Effector memory CD4-positive, alpha-beta T cell (primary cell): ENCODE measurements around the gene C1orf159.

ENCODE experiments used
- DNase-seq, 3 donors: peaks; one replicate each; pipeline ENCODE4 v3.0.0-alpha.2; 2020
- H3K27ac ChIP-seq: 2 replicates; pipeline ENCODE4 v1.7.0; 2013; ENCODE audit warnings: mild to moderate bottlenecking, low read length, moderate library complexity; ENCODE audit not compliant: insufficient read depth, poor library complexity, severe bottlenecking
- H3K27me3 ChIP-seq: replicated peaks from 2 replicates; pipeline ENCODE4 v1.7.0; 2013; ENCODE audit warnings: mild to moderate bottlenecking, low read length; ENCODE audit not compliant: insufficient read depth, control insufficient read depth, poor library complexity, severe bottlenecking
- H3K36me3 ChIP-seq: 2 replicates; pipeline ENCODE4 v1.7.0; 2013; ENCODE audit warnings: mild to moderate bottlenecking, low read length, moderate library complexity; ENCODE audit not compliant: control insufficient read depth, insufficient read depth
- H3K4me1 ChIP-seq: 2 replicates; pipeline ENCODE4 v1.7.0; 2013; ENCODE audit warnings: low read length, mild to moderate bottlenecking; ENCODE audit not compliant: control insufficient read depth, insufficient read depth, poor library complexity, severe bottlenecking
- H3K4me3 ChIP-seq: 2 replicates; pipeline ENCODE4 v1.7.0; 2013; ENCODE audit warnings: low read length, low read depth, mild to moderate bottlenecking; ENCODE audit not compliant: insufficient read depth, poor library complexity, severe bottlenecking
- H3K9me3 ChIP-seq: 2 replicates; pipeline ENCODE4 v1.7.0; 2013; ENCODE audit warnings: mild to moderate bottlenecking, low read length, moderate library complexity; ENCODE audit not compliant: control insufficient read depth

C1orf159 gene

GRCh38 chr1:1091344-1092148 is 24.3 kb downstream of the C1orf159 start:
- H3K4me3 ChIP-seq = no peak overlapping the region
- DNase-seq = no peak
- H3K36me3 ChIP-seq = no peaks in the 10 kb centered on the region
- no peak overlapping the region for H3K27ac ChIP-seq
- no peaks in the 10 kb centered on the region for H3K4me1 ChIP-seq
- H3K27me3 ChIP-seq = no peaks in the 10 kb centered on the region
- H3K9me3 ChIP-seq = no peaks in the 10 kb centered on the region

- Histone ChIP-seq H3K4me3 (no peak overlapping the region), H3K9me3 (no peaks in the 10 kb centered on the region), H3K36me3 (no peaks in the 10 kb centered on the region), H3K27ac (no peak overlapping the region), H3K27me3 (no peaks in the 10 kb centered on the region), H3K4me1 (no peaks in the 10 kb centered on the region)
- DNase-seq = no peak
These were observed 25.2 kb downstream of the C1orf159 start for GRCh38 chr1:1090424-1091343.

GRCh38 chr1:1089731-1090423 is 26.0 kb downstream of the C1orf159 start:
- Histone ChIP-seq H3K4me1 (no peaks in the 10 kb centered on the region), H3K36me3 (no peaks in the 10 kb centered on the region), H3K9me3 (no peaks in the 10 kb centered on the region), H3K27me3 (no peaks in the 10 kb centered on the region), H3K4me3 (no peak overlapping the region), H3K27ac (no peak overlapping the region)
- no peak for DNase-seq

- no peaks in the 10 kb centered on the region for H3K27me3 ChIP-seq
- H3K9me3 ChIP-seq = no peaks in the 10 kb centered on the region
- DNase-seq = no peak
- H3K36me3 ChIP-seq = no peaks in the 10 kb centered on the region
- no peaks in the 10 kb centered on the region for H3K4me1 ChIP-seq
- H3K4me3 ChIP-seq = no peak overlapping the region
- H3K27ac ChIP-seq = no peak overlapping the region
These were observed 26.8 kb downstream of the C1orf159 start for GRCh38 chr1:1088801-1089680.

GRCh38 chr1:1088029-1088800 is 27.7 kb downstream of the C1orf159 start:
- DNase-seq = no peak
- no peak overlapping the region for H3K27ac ChIP-seq
- no peaks in the 10 kb centered on the region for H3K27me3 ChIP-seq
- no peak overlapping the region for H3K4me3 ChIP-seq
- no peaks in the 10 kb centered on the region for H3K4me1 ChIP-seq
- no peaks in the 10 kb centered on the region for H3K9me3 ChIP-seq
- H3K36me3 ChIP-seq = no peaks in the 10 kb centered on the region

GRCh38 chr1:1087351-1088028 is 28.4 kb downstream of the C1orf159 start:
- Histone ChIP-seq H3K36me3 (no peaks in the 10 kb centered on the region), H3K4me1 (no peaks in the 10 kb centered on the region), H3K27me3 (no peaks in the 10 kb centered on the region), H3K27ac (no peak overlapping the region), H3K4me3 (no peak overlapping the region), H3K9me3 (no peaks in the 10 kb centered on the region)
- no peak for DNase-seq

- H3K4me3 ChIP-seq = no peak overlapping the region
- no peaks in the 10 kb centered on the region for H3K9me3 ChIP-seq
- H3K27me3 ChIP-seq = no peaks in the 10 kb centered on the region
- no peak overlapping the region for H3K27ac ChIP-seq
- H3K4me1 ChIP-seq = no peaks in the 10 kb centered on the region
- DNase-seq = no peak
- H3K36me3 ChIP-seq = no peaks in the 10 kb centered on the region
These were observed 29.0 kb downstream of the C1orf159 start for GRCh38 chr1:1086911-1087341.

GRCh38 chr1:1085911-1086841 is 29.7 kb downstream of the C1orf159 start:
- Histone ChIP-seq H3K4me1 (no peaks in the 10 kb centered on the region), H3K36me3 (no peaks in the 10 kb centered on the region), H3K4me3 (no peak overlapping the region)

More at GRCh38 chr1:1085911-1086841, 29.7 kb downstream of the C1orf159 start:
- no peak for DNase-seq
- no peak overlapping the region for H3K27ac ChIP-seq
- H3K27me3 ChIP-seq = no peaks in the 10 kb centered on the region
- H3K9me3 ChIP-seq = no peaks in the 10 kb centered on the region
